D721Med (cell line): ENCODE results near the gene BCR.
A peak's percentile ranks its signal among the peaks of the same experiment; 100 is the strongest.
"Not testable (repeated sequence)": the region's sequence is repeated elsewhere in the genome, so short reads cannot be mapped to it uniquely, and the experiment has no call there.

Experiments used
- DNase-seq: peaks from one replicate; pipeline ENCODE4 v3.0.0; 2011; ENCODE audit warnings: low spot score; ENCODE audit not compliant: insufficient read length
- FAIRE-seq: peaks from 2 replicates; lab custom pipeline; 2011; peaks lifted over from hg19 to GRCh38; lab: Jason Lieb, UNC
- TF ChIP-seq, protein P1 (sequence below): IDR thresholded peaks from 2 replicates; pipeline ENCODE4 v1.5.1; 2012; ENCODE audit warnings: mild to moderate bottlenecking, control low read depth; ENCODE audit not compliant: insufficient read depth; ENCODE audit errors: missing control alignments

BCR gene

GRCh38 chr22:23315341-23315917 is 135.1 kb downstream of the BCR start:
- TF ChIP-seq, protein P1, sequence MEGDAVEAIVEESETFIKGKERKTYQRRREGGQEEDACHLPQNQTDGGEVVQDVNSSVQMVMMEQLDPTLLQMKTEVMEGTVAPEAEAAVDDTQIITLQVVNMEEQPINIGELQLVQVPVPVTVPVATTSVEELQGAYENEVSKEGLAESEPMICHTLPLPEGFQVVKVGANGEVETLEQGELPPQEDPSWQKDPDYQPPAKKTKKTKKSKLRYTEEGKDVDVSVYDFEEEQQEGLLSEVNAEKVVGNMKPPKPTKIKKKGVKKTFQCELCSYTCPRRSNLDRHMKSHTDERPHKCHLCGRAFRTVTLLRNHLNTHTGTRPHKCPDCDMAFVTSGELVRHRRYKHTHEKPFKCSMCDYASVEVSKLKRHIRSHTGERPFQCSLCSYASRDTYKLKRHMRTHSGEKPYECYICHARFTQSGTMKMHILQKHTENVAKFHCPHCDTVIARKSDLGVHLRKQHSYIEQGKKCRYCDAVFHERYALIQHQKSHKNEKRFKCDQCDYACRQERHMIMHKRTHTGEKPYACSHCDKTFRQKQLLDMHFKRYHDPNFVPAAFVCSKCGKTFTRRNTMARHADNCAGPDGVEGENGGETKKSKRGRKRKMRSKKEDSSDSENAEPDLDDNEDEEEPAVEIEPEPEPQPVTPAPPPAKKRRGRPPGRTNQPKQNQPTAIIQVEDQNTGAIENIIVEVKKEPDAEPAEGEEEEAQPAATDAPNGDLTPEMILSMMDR = peak; percentile 36
- no peak for FAIRE-seq
- peak; percentile 34 for DNase-seq

DNA sequence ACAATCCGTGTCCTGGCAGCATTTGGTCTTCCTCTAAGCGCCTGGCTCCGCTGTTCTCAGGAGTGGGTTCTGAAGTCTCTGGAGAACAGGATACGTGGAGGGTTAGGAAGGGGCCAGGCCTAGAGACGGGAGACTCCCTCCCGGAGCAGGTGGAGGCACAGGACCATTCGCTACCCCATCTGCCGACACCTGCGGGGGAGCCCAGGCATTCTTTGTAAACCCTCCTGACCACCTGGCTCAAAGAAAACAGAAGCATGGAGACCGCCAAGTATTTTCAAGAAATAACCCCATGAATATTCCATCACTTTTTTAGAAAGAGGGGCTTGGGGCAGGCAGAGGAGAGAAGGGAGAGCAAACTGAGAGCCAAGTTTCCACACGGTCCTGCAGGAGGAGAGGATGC is 136.3 kb downstream of the BCR start:
- not testable (repeated sequence) for FAIRE-seq, DNase-seq

DNA sequence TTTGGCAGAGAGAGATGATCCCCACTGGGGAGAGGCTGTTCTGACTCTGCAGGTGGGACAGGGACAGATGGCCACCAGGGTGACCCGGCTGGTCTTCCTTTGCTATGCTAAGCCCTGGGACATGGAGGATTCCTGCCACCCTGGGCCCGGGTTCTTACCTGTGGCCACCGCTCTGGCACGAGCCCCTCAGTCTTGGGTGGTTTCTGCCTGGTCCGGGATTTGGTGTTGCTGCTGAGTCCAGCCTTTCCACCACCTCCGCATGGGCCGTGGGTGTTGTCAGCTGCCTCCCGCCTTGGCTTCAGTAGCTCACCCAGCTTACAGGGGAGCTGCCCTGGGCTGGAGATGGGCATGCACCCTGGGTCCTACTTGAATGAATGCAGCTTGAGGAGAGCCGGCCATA is 138.0 kb downstream of the BCR start:
- FAIRE-seq, DNase-seq: not testable (repeated sequence)

DNA sequence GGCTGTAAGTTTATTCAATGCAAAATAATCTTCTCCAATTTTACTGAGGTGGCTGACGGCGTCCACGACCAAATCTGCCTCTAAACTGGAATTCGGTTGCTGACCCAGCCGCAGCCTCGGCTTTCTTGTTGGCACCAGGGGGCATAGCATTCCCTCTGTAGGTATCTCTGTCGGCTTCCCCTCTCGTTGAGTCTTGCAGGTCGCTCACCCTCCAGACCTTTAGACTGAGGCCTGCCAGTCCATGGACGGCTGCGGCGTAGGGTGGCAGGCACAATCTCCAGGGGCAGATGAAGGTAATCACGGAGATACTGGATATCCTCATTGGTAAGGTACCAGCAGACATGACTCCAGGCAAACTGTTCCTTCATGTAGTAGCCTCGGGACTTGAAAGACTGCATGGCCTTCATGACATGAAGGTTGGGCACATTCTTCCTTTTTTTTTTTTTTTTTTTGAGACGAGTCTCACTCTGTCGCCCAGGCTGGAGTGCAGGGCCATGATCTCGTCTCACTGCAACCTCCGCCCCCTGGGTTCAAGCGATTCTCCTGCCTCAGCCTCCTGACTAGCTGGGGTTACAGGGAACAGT is 142.3 kb downstream of the BCR start:
- FAIRE-seq, DNase-seq: not testable (repeated sequence)

GRCh38 chr22:23323960-23324688 is 143.8 kb downstream of the BCR start:
- FAIRE-seq = not testable (repeated sequence)

DNA sequence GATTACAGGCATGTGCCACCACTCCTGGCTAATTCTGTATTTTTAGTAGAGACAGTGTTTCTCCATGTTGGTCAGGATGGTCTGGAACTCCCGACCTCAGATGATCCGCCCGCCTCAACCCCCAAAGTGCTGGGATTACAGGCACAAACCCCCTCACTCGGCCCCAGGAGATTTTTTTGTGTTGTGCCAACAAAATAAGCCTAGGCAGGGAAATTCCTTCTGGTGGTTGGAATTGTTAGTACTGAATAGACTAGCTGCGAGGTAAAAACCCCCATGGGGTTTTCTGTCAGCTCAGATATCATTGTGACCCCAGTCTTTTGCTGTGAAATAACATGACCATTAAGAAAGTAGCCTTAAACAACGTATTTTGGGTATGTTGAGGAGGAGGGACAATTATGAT is 144.9 kb downstream of the BCR start:
- TF ChIP-seq, protein P1 = no peak
- FAIRE-seq (no peak), DNase-seq (no peak)

More at GRCh38 chr22:23323960-23324688, 143.8 kb downstream of the BCR start:
- DNase-seq = not testable (repeated sequence)

DNA sequence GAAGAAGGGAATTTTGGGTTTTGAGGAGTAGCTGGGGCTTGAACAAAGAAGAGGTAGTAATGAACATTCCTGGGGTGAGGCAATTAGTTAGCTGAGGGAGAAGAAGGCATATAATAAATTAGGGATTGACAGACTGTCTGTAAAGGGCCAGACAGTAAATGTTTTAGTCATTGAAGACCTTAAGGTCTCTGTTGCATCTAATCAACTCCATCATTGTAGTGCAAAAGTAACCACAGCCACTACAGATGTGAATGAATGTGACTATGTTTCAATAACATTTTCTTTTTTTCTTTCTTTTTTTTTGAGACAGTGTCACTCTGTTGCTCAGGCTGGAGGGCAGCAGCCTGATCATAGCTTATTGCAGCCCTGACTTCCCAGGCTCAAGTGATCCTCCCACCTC is 153.5 kb downstream of the BCR start:
- not testable (repeated sequence) for DNase-seq, FAIRE-seq

DNA sequence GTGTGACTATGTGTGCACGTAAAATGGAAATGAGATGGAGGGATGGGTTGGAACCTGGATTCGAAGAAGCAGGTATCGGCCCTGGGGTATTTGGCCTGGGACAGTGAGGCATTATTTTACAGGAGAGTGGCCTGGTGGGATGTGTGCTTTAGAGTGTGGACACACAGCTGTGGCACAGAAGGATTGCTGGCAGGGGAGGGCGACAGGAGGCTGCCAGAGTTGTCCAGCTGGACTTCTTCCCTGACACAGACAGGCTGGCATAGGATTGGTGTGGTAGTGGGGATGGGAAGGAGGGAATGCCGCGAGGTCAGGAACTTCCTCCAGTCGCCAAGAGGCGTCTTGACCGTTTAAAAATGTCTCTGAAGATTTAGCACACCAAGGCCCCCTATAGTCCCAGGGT is 157.4 kb downstream of the BCR start:
- not testable (repeated sequence) for DNase-seq, FAIRE-seq

GRCh38 chr22:23341942-23342695 is 161.8 kb downstream of the BCR start:
- not testable (repeated sequence) for DNase-seq, FAIRE-seq

- TF ChIP-seq, protein P1 = no peak
- DNase-seq (no peak), FAIRE-seq (no peak)
Measured at GRCh38 chr22:23351321-23351720, 171.0 kb downstream of the BCR start.
